Measurements from ENCODE around the gene COL23A1. TPM values are rescaled to one million over a fixed set of nuclear protein-coding genes. Genes with fewer than 3 reads are reported as not detected.
A peak's percentile ranks its signal among the peaks of the same experiment; 100 is the strongest.

Gene COL23A1
- total and polyA plus RNA-seq, 2 of the 13 experiments (the other 11 are each of a cell fraction or from before 2014, with no cell fraction given): not detected

GRCh38 chr5:178232124-178232919 lies 357.9 kb downstream of the COL23A1 start, which contains the start of gene PHYKPL (continued):
- peak; percentile 72 for TF ChIP-seq MXD1 (CRISPR knock-in tag; IDR thresholded peaks at IDR 0.05)
- peak; percentile 31; the same call in 1 of the 2 replicates for TF ChIP-seq KDM5B (CRISPR knock-in tag; IDR thresholded peaks at IDR 0.05; ENCODE audit: borderline replicate concordance)
- TF ChIP-seq PHF21A (CRISPR knock-in tag; IDR thresholded peaks at IDR 0.05): peak; percentile 59
- 0 out of 2 replicates have a peak, but pooled peaks have one; percentile 24 for TF ChIP-seq FOXP4 (CRISPR knock-in tag; IDR thresholded peaks at IDR 0.05)
- TF ChIP-seq NR1H2 (CRISPR knock-in tag; IDR thresholded peaks at IDR 0.05; ENCODE audit: borderline replicate concordance, low read depth): no peak
- TF ChIP-seq MEIS1 (CRISPR knock-in tag; IDR thresholded peaks at IDR 0.05; ENCODE audit: borderline replicate concordance): peak; percentile 49; the same call in 1 of the 2 replicates
- TF ChIP-seq ZNF160 (CRISPR knock-in tag; IDR thresholded peaks at IDR 0.05): 0 out of 2 replicates have a peak, but pooled peaks have one; percentile 25
- 0 out of 2 replicates have a peak, but pooled peaks have one; percentile 18 for TF ChIP-seq KDM2A (CRISPR knock-in tag; IDR thresholded peaks at IDR 0.05; ENCODE audit: borderline replicate concordance, low read depth)
- TF ChIP-seq ZNF639 (CRISPR knock-in tag; conservative IDR thresholded peaks at IDR 0.05): peak; percentile 64; the same call in 1 of the 2 replicates
- TF ChIP-seq ZNF556 (CRISPR knock-in tag; IDR thresholded peaks at IDR 0.05; ENCODE audit: borderline replicate concordance): peak; percentile 49; the same call in 1 of the 2 replicates
- TF ChIP-seq MAF1 (CRISPR knock-in tag; IDR thresholded peaks at IDR 0.05; ENCODE audit: borderline replicate concordance): 0 out of 2 replicates have a peak, but pooled peaks have one; percentile 28
- peak; percentile 34; the same call in 1 of the 2 replicates for TF ChIP-seq IRX3 (CRISPR knock-in tag; IDR thresholded peaks at IDR 0.05; ENCODE audit: borderline replicate concordance, low read depth)
- TF ChIP-seq YEATS4 (CRISPR knock-in tag; IDR thresholded peaks at IDR 0.05; ENCODE audit: borderline replicate concordance): peak; percentile 54
- TF ChIP-seq TERF1 (CRISPR knock-in tag; IDR thresholded peaks at IDR 0.05): 0 out of 2 replicates have a peak, but pooled peaks have one; percentile 61
- TF ChIP-seq CREB3 (CRISPR knock-in tag; IDR thresholded peaks at IDR 0.05): no peak
- TF ChIP-seq ZBTB1 (CRISPR knock-in tag; IDR thresholded peaks at IDR 0.05; ENCODE audit: borderline replicate concordance): no peak
- TF ChIP-seq ZSCAN21 (CRISPR knock-in tag; IDR thresholded peaks at IDR 0.05; ENCODE audit: borderline replicate concordance): peak; percentile 78; the same call in 1 of the 2 replicates
- 0 out of 2 replicates have a peak, but pooled peaks have one; percentile 30 for TF ChIP-seq TFE3 (CRISPR knock-in tag; IDR thresholded peaks at IDR 0.05)
